MG63 (cell line): ENCODE data around the gene WDR59. TPM values are rescaled to one million over a fixed set of nuclear protein-coding genes. Genes with fewer than 3 reads are reported as not detected.
A peak's percentile ranks its signal among the peaks of the same experiment; 100 is the strongest.
"Not testable (repeated sequence)": the region's sequence is repeated elsewhere in the genome, so short reads cannot be mapped to it uniquely, and the experiment has no call there.

Experiments used
- DNase-seq: peaks from one replicate; pipeline ENCODE4 v3.0.0-alpha.2; 2020
- H3K27me3 ChIP-seq: fragments of 250-450 bp; sonication (Bioruptor Pico); 2 replicates; pipeline ENCODE4 v1.5.1; 2020; ENCODE audit warnings: mild to moderate bottlenecking, moderate library complexity
- H3K36me3 ChIP-seq: fragments of 250-450 bp; sonication (Bioruptor Pico); 2 replicates; pipeline ENCODE4 v1.5.1; 2020; ENCODE audit warnings: mild to moderate bottlenecking, moderate library complexity
- H3K4me3 ChIP-seq: fragments of 250-450 bp; sonication (Bioruptor Pico); 2 replicates; pipeline ENCODE4 v1.5.1; 2020; ENCODE audit warnings: mild to moderate bottlenecking, moderate library complexity
- H3K9me3 ChIP-seq: fragments of 250-450 bp; sonication (Bioruptor Pico); 2 replicates; pipeline ENCODE4 v1.5.1; 2020; ENCODE audit warnings: mild to moderate bottlenecking, moderate library complexity
- total RNA-seq: library from RNA; depleted of rRNA; stranded (reverse); fragments of >200 nt; shearing (Covaris generic); gene quantifications from 2 replicates; pipeline ENCODE4 v1.2.3, GENCODE V29; 2014; ENCODE audit warnings: low replicate concordance

WDR59 gene
- total RNA-seq, 1 experiment from 2014 or later, result 5.4 TPM

DNA sequence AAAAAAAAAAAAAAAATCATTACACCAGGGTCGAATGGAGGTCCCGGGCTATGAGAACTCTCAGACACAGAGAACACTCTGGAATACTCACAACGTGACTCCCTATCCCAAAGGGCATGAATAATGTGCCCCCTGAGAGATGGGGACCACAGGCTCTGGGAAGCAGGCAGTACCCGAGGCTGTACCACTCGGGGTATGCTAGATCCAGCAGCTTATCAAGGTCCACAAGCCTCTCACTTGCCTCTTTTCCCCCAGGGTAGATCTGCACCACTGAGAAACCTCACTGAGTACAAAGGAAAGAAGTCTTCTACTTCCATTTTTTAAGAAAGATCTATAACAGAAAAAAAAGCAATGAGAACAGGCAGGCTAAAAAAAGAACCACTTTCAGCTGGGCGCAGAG lies 40.5 kb downstream of the WDR59 start:
- no peak for DNase-seq
- Histone ChIP-seq H3K9me3 (no peaks in the 10 kb centered on the region), H3K27me3 (no peaks in the 10 kb centered on the region), H3K36me3 (no peaks in the 10 kb centered on the region), H3K4me3 (no peak overlapping the region)

DNA sequence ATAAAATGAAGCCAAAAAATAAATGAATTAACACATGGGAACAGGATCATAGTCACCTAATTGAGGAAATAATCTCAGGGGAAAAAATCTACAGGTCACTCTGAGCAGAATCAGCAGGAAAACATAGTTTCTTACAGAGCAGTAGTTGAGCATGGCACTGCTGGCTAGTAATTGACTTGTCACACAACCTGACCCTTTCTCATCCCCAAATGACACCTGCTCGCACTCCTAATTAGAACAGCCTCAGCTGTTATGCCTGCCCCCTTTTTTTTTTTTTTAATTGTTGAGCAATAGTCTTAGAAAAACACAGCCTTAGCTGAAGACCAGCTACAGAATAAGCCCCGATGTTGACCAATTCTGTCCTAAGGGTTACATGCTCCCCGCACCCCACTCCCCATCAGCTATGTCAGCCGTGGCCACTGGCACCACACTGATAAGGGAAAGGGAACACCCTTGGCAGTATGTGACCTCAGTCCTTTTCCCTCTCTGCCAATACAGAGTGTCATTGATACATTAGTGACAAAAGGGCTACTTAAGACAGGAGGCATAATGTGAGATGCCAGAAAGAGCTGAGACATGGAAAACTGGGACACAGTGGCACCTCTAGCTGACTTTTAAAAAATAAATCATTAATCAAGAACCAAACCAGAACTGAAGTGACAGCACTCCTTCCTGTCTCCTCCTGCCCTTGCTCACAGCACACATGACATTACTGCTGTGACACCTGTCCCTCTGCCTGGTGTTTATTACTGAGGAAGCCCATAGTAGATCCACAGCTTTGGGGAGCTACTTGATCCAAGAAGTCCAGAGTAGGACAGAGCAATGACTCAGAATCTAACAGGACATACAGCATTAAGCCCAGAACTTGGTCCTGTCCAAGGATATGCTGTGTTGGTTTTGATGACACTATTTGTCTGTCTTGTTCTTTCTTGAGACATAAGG lies 41.7 kb downstream of the WDR59 start:
- no peaks in the 10 kb centered on the region for H3K27me3 ChIP-seq
- no peak overlapping the region for H3K4me3 ChIP-seq
- DNase-seq, result no peak
- no peaks in the 10 kb centered on the region for H3K36me3 ChIP-seq
- H3K9me3 ChIP-seq, result no peaks in the 10 kb centered on the region

DNA sequence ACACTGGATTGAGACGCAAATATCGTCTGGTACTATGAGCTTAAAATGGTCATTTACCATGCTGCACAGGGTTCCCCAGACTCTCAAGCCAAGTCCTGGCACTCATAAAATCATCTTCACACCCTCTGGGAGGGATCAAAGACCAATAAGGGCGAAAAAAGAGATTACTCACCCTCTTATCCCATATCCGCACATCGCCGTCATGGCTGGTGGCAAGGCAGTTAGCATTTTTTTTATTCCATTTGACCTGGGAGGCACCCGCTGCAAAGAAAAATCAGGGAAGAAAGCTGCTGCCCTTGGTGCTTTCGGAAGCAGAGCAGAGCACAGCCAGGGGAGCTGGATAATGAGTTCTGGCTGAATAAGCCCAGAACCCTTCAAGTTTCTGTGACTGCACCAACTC lies 42.4 kb downstream of the WDR59 start:
- H3K9me3 ChIP-seq, result no peaks in the 10 kb centered on the region
- no peaks in the 10 kb centered on the region for H3K27me3 ChIP-seq
- H3K4me3 ChIP-seq, result no peak overlapping the region
- peaks cover 2% of the 10 kb centered on the region; the same call in 1 of the 2 replicates for H3K36me3 ChIP-seq
- DNase-seq, result no peak

DNA sequence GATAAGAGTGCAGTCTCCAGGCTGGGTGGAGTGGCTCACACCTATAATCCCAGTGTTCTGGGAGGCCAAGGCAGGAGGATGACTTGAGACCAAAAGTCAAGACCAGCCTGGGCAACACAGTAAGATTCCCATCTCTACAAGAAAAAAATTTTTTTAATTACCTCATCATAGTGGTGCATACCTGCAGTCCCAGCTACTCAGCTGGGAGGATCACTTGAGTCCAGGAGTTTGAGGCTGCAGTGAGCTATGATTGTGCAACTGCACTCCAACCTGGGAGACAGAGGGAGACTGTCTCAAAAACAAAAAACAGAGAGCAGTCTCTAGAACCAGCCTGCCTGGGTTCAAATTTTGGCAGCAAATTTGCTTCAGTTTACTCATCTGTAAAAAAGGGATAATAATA lies 45.2 kb downstream of the WDR59 start:
- DNase-seq, result no peak
- Histone ChIP-seq H3K27me3 (no peaks in the 10 kb centered on the region), H3K9me3 (no peaks in the 10 kb centered on the region), H3K36me3 (peaks cover 2% of the 10 kb centered on the region; the same call in 1 of the 2 replicates), H3K4me3 (no peak overlapping the region)

DNA sequence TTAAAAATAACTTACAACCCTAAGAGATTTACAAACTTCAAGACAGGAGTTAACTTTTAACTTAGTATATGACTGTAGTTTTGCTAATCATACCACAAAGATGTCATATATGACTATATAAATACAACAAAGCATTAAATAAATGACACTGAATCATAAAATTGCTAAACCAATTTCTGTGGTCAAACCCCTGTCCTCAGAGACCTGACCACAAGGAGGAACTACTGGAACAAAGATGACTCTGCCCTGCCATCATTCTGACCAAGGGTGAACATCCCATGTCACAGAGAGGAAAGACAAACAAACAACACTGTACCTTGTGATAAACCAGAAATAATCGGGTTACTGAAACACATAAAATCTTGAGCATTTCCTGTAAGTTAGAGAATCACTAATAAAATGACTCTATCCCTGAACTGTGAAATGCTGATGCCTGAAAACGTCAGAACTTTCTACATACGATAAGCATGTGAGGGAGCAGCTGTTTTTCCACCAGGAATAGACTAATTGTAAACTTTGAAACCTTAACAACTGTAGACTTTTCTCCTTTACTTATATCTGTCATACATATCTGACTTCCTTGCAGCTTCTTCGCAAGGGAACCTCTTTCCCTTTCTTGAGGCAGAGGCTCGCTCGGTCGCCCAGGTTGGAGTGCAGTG lies 47.9 kb downstream of the WDR59 start:
- no peak overlapping the region for H3K4me3 ChIP-seq
- H3K9me3 ChIP-seq, result no peaks in the 10 kb centered on the region
- H3K36me3 ChIP-seq, result peaks cover 2% of the 10 kb centered on the region; the same call in 1 of the 2 replicates
- no peaks in the 10 kb centered on the region for H3K27me3 ChIP-seq
- DNase-seq, result peak; percentile 9

DNA sequence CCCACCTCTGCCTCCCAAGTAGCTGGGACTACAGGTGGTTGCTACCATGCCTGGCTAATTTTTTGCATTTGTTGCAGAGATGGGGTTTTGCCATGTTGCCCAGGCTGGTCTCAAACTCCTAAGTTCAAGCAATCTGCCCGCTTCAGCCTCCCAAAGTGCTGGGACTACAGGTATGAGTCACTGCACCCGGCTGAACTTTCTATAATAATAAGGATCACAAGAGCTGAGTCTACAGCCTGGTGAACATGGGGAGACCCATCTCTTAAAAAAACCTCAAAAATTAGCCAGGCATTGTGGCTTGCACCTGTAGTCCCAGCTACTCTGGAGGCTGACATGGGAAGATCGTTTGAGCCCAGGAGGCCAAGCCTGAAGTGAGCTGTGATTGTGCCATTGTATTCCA lies 53.5 kb downstream of the WDR59 start:
- no peak for DNase-seq
- Histone ChIP-seq H3K27me3 (no peaks in the 10 kb centered on the region), H3K36me3 (no peaks in the 10 kb centered on the region), H3K4me3 (no peak overlapping the region), H3K9me3 (no peaks in the 10 kb centered on the region)

DNA sequence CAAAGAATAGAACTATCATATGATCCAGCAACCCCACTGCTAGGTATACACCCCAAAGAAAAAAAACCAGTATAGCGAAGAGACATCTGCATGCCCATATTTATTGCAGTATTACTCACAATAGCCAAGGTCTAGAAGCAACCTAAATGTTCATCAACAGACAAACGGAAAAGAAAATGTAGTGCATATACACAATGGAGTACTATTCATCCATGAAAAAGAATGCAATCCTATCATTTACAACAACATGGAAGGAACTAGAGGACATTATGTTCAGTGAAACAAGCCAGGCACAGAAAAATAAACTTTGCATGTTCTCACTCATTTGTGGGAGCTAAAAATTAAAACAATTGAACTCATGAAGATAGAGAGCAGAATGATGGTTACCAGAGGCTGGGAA lies 55.3 kb downstream of the WDR59 start:
- Histone ChIP-seq H3K4me3 (no peak overlapping the region), H3K36me3 (no peaks in the 10 kb centered on the region), H3K27me3 (no peaks in the 10 kb centered on the region), H3K9me3 (no peaks in the 10 kb centered on the region)
- DNase-seq, result no peak

DNA sequence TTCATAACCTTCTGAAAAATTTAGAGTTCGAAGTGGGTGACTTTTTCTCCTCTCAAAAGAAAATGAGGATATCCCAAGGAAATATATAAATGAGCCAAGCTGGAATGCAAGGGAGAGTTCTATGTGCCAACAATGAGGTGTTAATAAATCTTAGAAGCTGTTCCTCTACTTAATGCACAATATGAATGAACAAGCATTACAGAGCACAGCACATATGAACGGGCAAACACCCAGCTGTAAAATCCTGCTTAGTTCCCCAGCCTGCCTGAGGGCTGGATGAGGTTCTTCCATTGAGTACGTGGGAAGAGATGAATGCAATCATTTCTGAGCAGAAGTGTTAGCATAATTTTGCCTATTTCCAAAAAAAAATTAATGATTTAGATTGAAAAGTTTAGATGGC lies 58.1 kb downstream of the WDR59 start:
- Histone ChIP-seq H3K27me3 (no peaks in the 10 kb centered on the region), H3K9me3 (no peaks in the 10 kb centered on the region), H3K36me3 (no peaks in the 10 kb centered on the region), H3K4me3 (no peak overlapping the region)
- no peak for DNase-seq

DNA sequence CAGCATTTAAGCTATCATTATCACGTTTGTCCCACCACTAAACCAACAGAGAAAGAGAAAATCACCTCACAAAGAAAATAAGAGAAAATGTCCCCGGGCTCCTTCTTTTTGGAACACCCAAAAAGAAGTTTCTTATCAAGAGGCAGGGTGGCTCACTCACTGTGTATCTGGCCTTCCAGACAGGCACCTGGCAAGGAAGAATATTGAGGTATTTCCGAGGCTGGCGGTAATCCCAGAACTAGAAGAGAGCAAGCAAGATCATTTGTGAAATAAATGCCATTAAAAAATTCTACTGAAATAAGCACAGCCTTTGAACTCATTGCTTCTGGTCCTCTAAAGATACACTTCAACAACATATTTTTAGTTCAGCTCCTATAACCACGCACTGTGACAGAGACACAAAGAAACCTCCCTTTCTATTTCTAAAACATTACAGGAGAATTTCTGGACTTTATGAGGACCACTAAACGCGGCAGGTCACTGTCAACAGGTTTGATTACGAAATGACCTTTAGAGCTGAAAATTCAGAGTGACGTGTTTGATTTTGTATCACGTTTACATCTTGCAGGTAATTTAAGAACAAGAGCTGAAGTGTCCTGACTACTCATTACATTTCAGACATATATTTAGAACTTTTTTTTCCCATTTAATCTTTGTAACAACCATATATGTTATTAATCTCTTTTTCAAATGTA lies 61.0 kb downstream of the WDR59 start:
- H3K27me3 ChIP-seq, result no peaks in the 10 kb centered on the region
- no peak for DNase-seq
- no peak overlapping the region for H3K4me3 ChIP-seq
- no peaks in the 10 kb centered on the region for H3K9me3 ChIP-seq
- no peaks in the 10 kb centered on the region for H3K36me3 ChIP-seq

DNA sequence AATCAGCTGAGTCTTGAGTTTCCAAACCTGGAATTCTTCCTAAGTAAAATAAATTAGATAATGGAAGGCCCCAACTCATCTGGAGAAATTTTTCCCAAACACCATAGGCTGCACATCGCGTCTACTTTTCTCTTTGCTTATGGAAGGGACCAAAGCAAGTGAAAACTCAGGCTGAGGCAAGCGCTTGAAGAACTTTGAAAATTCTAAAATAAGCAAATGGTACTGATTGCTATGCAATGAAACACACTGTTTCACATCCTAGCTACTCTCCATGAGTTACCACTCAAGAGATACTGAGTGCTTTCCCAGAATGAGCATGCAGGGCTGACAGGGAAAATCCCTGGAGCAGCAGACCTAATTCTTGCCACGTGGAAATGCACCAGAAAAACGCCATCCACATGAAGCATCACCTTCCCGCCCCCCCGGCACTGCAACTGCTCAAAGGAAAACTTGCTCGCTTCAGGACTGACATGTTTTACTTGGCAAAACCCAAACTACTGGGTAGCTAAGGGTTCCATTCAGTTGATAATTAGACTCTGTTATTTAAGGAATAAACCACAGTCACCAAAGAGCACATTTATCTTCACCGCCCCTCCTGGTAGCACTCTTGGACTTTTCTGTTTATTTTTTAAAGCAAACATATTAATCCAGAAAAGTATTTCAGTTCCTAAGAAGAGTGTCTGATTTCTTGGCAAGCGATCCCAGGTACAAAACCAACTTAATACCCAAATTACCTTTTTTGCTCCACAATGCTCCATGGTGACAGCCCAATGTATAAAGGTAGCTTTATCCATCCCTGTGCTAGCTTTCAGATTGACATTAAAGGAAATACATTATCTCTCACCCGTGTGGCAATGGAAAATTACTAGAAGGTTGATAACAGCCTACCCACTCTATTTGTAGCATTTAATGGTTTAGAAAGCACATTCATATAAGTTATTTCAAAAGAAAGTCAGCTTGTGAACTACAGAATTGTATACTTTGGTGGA lies 62.5 kb downstream of the WDR59 start:
- Histone ChIP-seq H3K9me3 (no peaks in the 10 kb centered on the region), H3K36me3 (no peaks in the 10 kb centered on the region), H3K27me3 (no peaks in the 10 kb centered on the region), H3K4me3 (no peak overlapping the region)
- no peak for DNase-seq

DNA sequence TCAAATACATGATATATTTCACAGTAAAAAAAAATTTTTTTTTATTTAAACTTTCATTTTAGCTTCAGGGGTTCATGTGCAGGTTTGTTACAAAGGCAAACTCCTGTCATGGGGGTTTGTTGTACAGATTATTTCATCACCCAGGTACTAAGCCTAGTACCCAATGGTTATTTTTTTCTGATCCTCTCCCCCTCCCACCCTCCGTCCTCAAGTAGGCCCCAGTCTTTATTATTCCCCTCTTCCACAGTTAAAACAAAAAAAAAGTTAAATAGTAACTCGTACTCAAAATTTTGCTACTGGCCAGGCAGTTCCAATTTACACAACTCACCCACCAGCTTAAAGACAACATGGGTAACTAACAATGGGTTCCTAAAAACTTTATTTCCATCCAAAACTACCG lies 63.9 kb downstream of the WDR59 start:
- Histone ChIP-seq H3K9me3 (no peaks in the 10 kb centered on the region), H3K27me3 (no peaks in the 10 kb centered on the region), H3K4me3 (no peak overlapping the region), H3K36me3 (no peaks in the 10 kb centered on the region)
- DNase-seq, result no peak

DNA sequence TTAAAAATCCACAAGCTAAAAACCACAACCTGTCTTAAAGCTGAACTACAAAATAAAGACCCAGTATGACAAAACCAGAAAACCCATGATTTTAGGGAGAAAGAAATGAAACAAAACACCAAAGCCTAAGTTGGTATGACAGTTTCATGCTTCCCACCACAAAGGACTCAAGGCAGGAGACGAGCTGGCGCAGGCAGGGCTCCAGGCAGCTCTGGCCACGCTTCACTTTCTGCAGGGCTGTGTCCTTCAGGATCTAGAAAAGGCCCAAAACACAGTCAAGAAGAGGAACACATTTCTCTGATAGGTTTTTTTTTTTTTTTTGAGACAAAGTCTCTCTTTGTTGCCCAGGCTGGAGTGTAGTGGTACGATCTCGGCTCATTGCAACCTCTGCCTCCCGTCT lies 75.3 kb downstream of the WDR59 start:
- no peaks in the 10 kb centered on the region for H3K27me3 ChIP-seq
- H3K36me3 ChIP-seq, result no peaks in the 10 kb centered on the region
- no peaks in the 10 kb centered on the region for H3K9me3 ChIP-seq
- H3K4me3 ChIP-seq, result no peak overlapping the region
- no peak for DNase-seq

DNA sequence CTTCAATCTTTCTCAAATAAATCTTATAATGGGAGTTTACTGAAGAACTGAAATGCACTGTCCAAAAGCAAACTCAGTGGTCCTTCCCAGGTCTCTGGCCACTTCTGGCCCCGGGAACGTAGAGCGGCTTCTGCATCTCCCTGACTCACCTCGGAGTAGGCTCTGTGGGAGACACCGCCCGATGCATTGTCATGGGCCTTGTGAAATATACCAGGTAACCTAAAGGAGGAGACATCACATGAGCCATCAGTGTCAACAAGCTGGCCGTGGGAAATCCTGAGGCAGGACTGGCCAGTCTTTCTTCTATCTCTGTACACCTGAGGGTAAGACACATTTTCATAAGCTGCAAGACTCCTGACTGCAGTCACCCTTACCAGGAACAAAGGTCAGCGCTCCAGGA lies 76.2 kb downstream of the WDR59 start:
- not testable (repeated sequence) for H3K4me3 ChIP-seq

DNA sequence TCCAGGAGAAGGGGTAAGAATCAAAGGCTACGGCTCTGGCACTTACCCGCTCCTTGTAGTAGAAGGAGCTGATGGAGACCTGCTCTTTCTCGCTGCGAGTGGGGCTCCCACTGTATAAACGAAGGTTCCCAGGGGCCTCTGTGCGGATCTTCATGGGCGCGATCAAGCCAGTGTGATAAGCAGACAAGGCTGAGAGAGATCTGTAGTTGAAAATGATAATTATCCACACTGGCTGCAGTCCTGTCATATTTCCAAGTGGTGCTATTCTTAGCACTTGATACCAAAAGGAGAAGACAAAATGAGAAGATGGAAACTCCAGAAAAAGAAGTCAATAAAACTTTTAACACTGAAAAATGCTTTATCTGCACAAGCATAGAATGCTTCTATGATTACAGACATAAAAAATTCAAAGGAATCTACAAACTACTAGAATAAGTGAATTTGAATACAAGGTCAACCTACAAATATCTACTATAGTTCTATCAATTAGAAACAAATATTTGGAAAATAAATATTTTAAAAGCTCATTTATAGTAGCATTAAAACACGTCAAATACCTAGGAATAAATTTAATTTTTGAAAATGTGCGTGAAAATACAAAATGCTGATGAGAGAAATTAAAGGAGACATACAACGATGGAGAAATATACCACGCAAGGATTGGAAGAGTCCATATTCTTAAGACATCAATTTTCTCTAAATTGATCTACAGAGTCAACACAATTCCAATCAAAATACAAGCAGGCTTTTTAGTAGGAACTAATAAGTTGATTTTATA lies 80.8 kb downstream of the WDR59 start:
- H3K4me3 ChIP-seq, result no peak overlapping the region
- H3K9me3 ChIP-seq, result no peaks in the 10 kb centered on the region
- H3K36me3 ChIP-seq, result no peaks in the 10 kb centered on the region
- H3K27me3 ChIP-seq, result no peaks in the 10 kb centered on the region
- no peak for DNase-seq

More for the DNA sequence above, 76.2 kb downstream of the WDR59 start:
- not testable (repeated sequence) for H3K36me3 ChIP-seq, H3K9me3 ChIP-seq, DNase-seq, H3K27me3 ChIP-seq

DNA sequence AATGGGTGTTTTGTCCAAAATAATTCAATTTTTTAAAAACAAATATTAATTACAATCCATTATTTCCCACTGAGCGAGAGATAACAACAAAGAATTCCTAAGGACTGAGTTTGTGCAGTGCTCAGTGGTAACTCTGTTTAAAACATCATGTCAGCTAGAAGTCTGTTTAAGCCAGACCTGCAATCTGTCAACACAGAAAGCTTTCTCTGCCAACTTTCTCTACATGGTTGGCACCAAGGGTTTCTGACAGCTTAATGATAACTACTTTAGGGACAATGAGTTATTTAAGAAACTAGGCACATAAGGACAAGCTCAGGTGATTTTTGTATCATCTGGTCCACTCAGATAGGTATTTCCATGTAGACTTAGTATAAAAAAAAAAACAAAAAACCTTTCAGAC lies 81.8 kb downstream of the WDR59 start:
- H3K36me3 ChIP-seq, result no peaks in the 10 kb centered on the region
- H3K27me3 ChIP-seq, result no peaks in the 10 kb centered on the region
- no peak for DNase-seq
- no peaks in the 10 kb centered on the region for H3K9me3 ChIP-seq
- H3K4me3 ChIP-seq, result no peak overlapping the region

DNA sequence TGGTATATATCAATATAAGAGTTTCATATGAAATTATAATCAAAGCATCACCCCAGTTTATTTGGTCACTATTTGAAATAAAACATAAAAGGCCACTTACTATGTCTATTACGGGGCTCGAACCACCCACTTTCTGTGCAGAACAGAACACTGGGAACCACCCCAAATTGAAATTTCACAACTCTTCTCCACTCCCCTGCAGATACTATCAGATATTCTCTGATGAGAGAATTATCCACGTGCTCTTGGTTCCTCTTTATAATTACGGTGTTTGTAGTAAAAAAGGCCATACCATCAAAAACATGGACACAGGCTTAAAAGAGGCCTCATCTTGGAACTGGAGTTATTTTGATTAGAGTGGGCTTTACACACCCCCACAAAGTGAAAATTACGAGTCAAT lies 82.8 kb downstream of the WDR59 start:
- Histone ChIP-seq H3K9me3 (no peaks in the 10 kb centered on the region), H3K36me3 (no peaks in the 10 kb centered on the region), H3K27me3 (no peaks in the 10 kb centered on the region), H3K4me3 (no peak overlapping the region)
- no peak for DNase-seq
